Right cardiac atrium (tissue), 5 donors: ENCODE measurements around the gene TSPAN12. TPM values are rescaled to one million over a fixed set of nuclear protein-coding genes. Genes with fewer than 3 reads are reported as not detected.
A peak's percentile ranks its signal among the peaks of the same experiment; 100 is the strongest.

Source experiments
- ATAC-seq, 2 donors: fragments of 200-7000 bp; cut with Tn5 transposase; one replicate each; pipeline versions ENCODE4 v1.8.0 to v1.9.1; 2020; ENCODE audit warnings: moderate library complexity in 2 of 2, mild to moderate bottlenecking in 1 of 2
- DNase-seq, 3 donors: peaks; one replicate each; pipeline ENCODE4 v3.0.0-alpha.2; 2020
- H3K27ac ChIP-seq: one replicate; pipeline ENCODE4 v1.5.1; 2013; ENCODE audit warnings: mild to moderate bottlenecking, low read length, control low read depth, moderate library complexity
- H3K27me3 ChIP-seq: one replicate; pipeline ENCODE4 v1.6.1; 2013; ENCODE audit not compliant: control insufficient read depth, insufficient read depth
- H3K4me1 ChIP-seq: one replicate; pipeline ENCODE4 v1.6.1; 2013; ENCODE audit warnings: low read length; ENCODE audit not compliant: control insufficient read depth, insufficient read depth
- H3K4me3 ChIP-seq: one replicate; pipeline ENCODE4 v1.5.1; 2013; ENCODE audit warnings: low read length, control low read depth
- H3K9me3 ChIP-seq: one replicate; pipeline ENCODE4 v1.6.1; 2013; ENCODE audit warnings: low read length; ENCODE audit not compliant: control insufficient read depth
- WGBS: extraction: QIAGEN DNeasy Blood & Tissue Kit; methylation state at CpG from one replicate; pipeline ENCODE4 v1.1.7; 2013; 5-methylcytosine and 5-hydroxymethylcytosine counted together
- intact Hi-C, 4 donors: fragments of 100-400 bp; cut with DNase I; formaldehyde crosslinking; loops; one replicate each; pipeline versions ENCODE4 v1.11.0 to v1.14.0; 2022 to 2023
- polyA plus RNA-seq: library from polyadenylated mRNA; stranded (reverse); fragments of 200-250 nt; gene quantifications from one replicate; pipeline ENCODE4 v1.2.3, GENCODE V29; 2013
- total RNA-seq, 4 donors: library from RNA; stranded (reverse); fragmentation: NEBNext Ultra II Directional; extraction: Animal tissue kit (Norgen Biotek cat#: 25700); gene quantifications; one replicate each; pipeline ENCODE4 v1.2.1, GENCODE V29; 2021
- donor health status: healthy with polysubstance abuse.
- donor health status: DM: no; HTN: yes; CAD: no.
- donor health status: DM: no; HTN: no; CAD: no.
- donor health status: DM: no; HTN: yes; CAD: no; lungs with severe emphysema.
- donor health status: DM: yes; HTN: yes; CAD: no.

The TSPAN12 gene
- total and polyA plus RNA-seq, 5 donors: 37.6 to 63.7 (median 59.3) TPM

DNA sequence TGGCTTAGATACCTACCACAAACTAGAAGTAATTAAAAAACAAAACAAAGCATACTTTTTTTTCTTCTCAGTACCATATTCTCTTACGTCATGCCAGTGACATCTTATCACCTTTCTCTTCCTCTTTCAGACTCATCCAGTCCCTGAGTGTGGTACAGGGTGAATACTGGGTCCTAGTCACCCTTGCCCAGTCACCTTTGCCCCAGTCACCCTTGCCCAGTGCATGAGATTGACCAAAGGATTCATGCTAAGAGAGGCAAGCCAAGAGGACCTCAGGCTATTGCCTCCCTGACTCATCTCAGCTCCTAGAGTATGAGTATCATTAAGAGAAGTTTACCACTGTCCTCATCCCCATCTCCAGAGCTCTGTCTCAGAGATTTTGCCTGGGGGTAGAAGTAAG, 10.0 kb upstream of the TSPAN12 start:
- ATAC-seq (no peak), DNase-seq (no peak)
- no peak overlapping the region for H3K27ac ChIP-seq
- no peak overlapping the region for H3K4me3 ChIP-seq
- intact Hi-C loops: no loop called here
- no peaks in the 10 kb centered on the region for H3K9me3 ChIP-seq
- peaks cover 3% of the 10 kb centered on the region for H3K4me1 ChIP-seq
- WGBS: 85% methylated on average over 1 of the region's 1 CpG
- no peaks in the 10 kb centered on the region for H3K27me3 ChIP-seq

DNA sequence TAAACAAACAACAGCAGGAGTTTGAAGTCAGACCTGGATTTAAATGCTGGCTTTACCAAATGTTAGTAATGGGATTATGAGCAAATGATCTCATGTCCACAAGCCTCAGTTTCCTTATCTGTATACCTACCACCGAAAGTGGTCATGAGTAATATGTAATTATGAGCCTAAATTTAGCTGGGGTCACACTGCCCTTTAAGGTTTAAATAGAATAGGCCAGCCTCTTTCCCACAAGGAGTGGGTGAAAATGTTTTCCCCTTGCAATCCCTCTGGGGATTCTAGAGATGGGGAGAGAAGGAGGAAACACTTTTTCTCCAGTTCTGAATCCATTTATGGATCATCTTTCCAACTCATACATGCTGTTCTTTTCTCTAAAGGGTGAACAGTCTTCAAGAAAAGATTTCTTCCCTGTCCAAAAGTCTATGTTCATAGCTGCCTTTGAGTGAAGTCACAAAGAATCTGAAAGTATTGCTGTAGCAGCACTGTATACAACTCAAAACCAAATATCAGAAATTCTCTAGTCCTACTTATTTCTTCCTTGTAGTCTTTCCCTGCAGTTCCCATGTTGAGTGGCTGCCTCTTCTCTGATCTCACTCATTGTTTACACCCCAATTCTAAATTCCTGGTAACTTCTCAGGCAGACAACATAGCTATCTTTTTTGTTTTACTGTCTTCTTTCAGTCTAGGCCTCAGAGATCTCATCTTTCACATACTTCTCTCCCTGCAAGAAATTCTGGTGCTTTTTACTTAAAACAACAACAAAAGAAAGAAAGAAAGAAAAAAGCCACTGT, 7.4 kb upstream of the TSPAN12 start:
- 54% methylated on average over 1 of the region's 1 CpG for WGBS
- H3K4me3 ChIP-seq: no peak overlapping the region
- H3K27ac ChIP-seq: no peak overlapping the region
- no peak for DNase-seq
- H3K27me3 ChIP-seq: no peaks in the 10 kb centered on the region
- peak; percentile 19 to 32 for ATAC-seq
- intact Hi-C loops: no loop called here
- H3K4me1 ChIP-seq: peaks cover 3% of the 10 kb centered on the region
- H3K9me3 ChIP-seq: no peaks in the 10 kb centered on the region

DNA sequence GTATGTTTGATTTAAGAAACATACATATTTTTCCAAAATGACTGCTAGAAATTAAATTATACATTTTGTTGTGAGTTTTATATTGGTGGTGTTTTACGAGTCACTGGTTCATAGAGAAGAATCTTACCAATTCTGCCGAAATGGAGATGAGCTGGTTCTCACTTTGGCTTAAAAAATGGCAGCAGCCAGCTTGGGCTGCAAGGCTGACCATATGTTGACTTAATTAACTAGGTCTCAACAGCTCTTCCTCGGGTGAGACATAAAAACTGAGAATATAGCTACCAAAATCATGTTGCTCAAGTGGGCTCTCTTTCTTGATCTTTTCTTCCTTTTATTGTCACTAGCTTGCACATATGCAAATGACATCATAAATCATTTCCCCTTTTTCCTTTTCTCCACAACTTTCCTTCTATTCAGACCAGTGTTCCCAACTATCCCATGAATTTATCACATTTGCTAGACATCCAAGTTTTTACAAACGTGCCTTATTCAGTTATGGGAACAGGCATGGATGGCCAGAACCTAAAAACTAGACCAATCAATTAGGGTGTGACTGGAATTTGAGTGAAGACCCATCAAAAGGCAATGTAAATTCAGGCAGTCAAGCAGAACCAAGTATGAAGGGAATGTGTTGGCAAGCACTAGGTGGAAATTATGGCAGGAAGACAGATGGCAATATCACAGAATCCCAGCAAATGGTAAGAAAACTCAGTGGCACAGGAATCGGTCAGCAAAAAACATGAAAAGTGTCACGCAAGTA, 6.4 kb upstream of the TSPAN12 start:
- 77% methylated on average over 6 of the region's 6 CpGs for WGBS

DNA sequence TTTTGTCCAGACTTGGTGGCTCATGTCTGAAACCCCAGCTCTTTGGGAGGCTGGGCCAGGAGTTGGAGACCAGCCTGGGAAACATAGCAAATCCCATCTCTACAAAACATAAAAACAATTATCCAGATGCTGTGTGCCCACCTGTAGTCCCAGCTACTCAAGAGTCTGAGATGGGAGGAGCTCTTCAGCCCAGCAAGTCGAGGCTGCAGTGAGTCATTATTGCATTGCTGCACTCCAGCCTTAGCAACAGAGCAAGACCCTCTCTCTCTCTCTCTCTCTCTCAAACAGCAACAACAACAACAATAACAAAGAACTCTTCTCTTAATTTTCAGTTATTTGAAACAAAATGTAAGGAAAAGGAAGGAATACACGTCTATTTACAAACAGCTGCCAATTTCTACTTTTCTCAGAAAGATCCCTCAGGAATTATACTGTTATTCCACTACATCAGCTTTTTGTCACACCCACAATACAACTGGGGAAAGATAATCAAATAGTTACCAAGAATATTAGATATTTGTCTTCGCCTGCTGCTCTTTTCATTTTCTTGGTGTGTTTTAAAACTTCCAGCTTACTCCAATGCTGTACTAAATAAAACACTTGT, 5.1 kb upstream of the TSPAN12 start:
- intact Hi-C loops: no loop called here
- no peak overlapping the region for H3K27ac ChIP-seq
- H3K9me3 ChIP-seq: no peaks in the 10 kb centered on the region
- no peak overlapping the region for H3K4me3 ChIP-seq
- 47% methylated on average over 3 of the region's 3 CpGs for WGBS
- H3K4me1 ChIP-seq: peaks cover 3% of the 10 kb centered on the region
- H3K27me3 ChIP-seq: no peaks in the 10 kb centered on the region
- no peak for DNase-seq
- no peak for ATAC-seq

More for the DNA sequence above, 6.4 kb upstream of the TSPAN12 start:
- ATAC-seq (no peak), DNase-seq (no peak)
- peaks cover 3% of the 10 kb centered on the region for H3K4me1 ChIP-seq
- H3K27me3 ChIP-seq: no peaks in the 10 kb centered on the region
- intact Hi-C loops: no loop called here
- no peak overlapping the region for H3K27ac ChIP-seq
- H3K9me3 ChIP-seq: no peaks in the 10 kb centered on the region
- H3K4me3 ChIP-seq: no peak overlapping the region

DNA sequence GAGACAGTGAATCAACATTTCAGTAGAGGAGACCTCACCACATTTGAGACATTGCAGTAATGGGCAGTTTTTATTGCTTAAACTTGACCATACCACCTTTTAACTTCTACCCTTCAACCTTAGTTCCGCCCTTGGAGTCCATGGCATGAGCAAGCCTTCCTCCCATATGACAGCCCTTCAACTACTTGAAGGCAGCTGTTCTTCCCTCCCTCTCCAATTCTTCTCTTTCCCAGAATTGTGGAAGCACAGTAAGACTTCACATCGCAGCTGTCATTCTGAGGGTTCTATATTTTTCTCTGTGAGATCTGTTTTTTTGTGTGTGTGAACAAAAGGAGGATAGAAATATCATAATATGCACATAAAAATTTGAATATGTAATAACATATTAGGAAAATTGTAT, 2.2 kb upstream of the TSPAN12 start:
- Histone ChIP-seq H3K27ac (no peak overlapping the region), H3K9me3 (no peaks in the 10 kb centered on the region), H3K4me1 (peaks cover 3% of the 10 kb centered on the region), H3K27me3 (no peaks in the 10 kb centered on the region), H3K4me3 (no peak overlapping the region)
- intact Hi-C loops: no loop called here
- WGBS: 96% methylated on average over 2 of the region's 2 CpGs
- no peak for ATAC-seq
- no peak for DNase-seq

DNA sequence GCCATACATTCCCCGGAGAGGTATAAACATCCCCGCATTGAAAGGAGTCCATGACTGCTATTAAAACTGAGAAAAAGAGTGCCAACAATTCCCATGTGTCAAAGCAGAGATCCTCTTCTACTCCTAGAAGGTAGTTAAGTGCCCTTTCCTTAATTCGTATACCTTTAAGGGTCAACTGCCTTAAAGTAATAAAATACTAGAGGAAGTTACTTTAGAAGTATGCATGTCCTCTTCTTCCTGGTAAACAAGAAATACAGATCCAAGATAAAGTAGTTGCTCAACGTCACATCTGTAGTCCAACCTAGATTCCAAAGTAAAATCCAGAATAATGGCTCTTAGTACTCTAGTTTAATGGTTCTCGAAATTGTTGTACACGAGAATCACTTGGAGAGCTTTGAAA, 1.5 kb upstream of the TSPAN12 start:
- Histone ChIP-seq H3K27ac (no peak overlapping the region), H3K9me3 (no peaks in the 10 kb centered on the region), H3K27me3 (no peaks in the 10 kb centered on the region), H3K4me3 (no peak overlapping the region), H3K4me1 (peaks cover under 1% of the 10 kb centered on the region)
- no peak for ATAC-seq
- intact Hi-C loops: loop anchor here (5.0 to 10.0 kb wide), 3 partner anchors 52 to 93 kb away; partner anchors contain the start of gene ING3 (in 1 of the 4)
- 89% methylated on average over 6 of the region's 6 CpGs for WGBS
- DNase-seq: no peak

DNA sequence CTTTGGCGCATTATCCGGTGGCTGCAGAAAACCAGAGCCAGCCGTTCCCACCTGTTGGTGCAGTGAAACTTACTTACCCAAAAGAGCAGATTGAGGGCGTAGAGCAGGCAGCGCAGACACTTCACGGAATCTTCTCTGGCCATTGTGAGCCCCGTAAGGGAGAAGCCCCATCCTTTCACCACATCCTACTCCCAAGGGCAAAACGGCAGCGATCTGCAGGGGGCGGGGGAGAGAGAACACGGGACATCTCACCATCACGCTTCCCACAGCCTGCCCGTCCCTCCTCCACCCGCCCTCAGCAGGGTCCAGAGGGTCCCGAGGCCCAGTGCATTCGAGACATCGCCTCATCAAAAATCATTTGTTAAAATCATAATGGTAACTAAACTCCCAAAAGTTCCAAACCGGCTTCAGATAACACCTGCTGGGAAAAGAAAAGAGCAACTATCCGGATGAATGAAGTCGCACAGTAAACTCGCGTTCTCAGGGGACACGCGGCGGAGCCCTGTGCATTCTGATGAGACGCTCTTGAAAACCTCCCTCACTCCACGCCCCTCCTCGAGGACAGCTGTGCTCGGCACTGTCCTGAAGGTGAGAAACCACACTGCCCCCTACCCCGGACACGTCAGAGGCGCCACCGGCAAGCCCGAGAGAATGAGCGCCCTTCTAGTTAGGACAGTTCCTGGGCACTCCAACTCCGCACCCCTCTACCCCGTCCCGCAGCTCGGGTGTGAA, 1.2 kb downstream of the TSPAN12 start:
- Histone ChIP-seq H3K9me3 (no peaks in the 10 kb centered on the region), H3K4me3 (peak overlapping the region; percentile 86), H3K27ac (peak overlapping the region; percentile 87), H3K27me3 (no peaks in the 10 kb centered on the region), H3K4me1 (no peaks in the 10 kb centered on the region)
- intact Hi-C loops: loop anchor here (5.0 to 10.0 kb wide), 3 partner anchors 49 to 96 kb away; partner anchors contain the start of gene ING3 (in 1 of the 4)
- 3% methylated on average over 39 of the region's 39 CpGs for WGBS
- DNase-seq (peak; percentile 44 to 77 (median 75)), ATAC-seq (peak; percentile 66 to 72)

DNA sequence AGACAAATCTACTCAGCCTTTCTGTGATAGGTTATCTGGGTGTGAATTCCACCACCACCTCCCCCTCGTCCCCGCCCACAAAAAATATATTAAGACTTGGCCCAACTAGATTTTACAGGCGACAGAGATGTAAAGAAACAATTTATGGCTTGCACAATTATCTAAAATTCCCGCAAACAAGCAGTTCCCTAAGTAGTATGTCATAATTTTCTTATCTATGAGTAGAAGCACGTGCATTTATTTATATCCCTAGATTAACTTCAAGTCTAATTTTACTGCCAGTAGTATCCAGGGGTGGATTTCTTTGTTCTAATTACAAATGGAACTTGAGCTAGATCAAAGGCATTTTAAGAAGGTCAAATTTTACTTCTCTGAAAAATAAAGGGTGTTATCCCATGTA, 1.7 kb downstream of the TSPAN12 start:
- Histone ChIP-seq H3K4me3 (peak overlapping the region; percentile 86), H3K4me1 (no peaks in the 10 kb centered on the region), H3K9me3 (no peaks in the 10 kb centered on the region), H3K27me3 (no peaks in the 10 kb centered on the region), H3K27ac (peak overlapping the region; percentile 87)
- 50% methylated on average over 5 of the region's 5 CpGs for WGBS
- intact Hi-C loops: loop anchor here (5.0 to 10.0 kb wide), 3 partner anchors 49 to 96 kb away; partner anchors contain the start of gene ING3 (in 1 of the 4)
- no peak for DNase-seq
- no peak for ATAC-seq

DNA sequence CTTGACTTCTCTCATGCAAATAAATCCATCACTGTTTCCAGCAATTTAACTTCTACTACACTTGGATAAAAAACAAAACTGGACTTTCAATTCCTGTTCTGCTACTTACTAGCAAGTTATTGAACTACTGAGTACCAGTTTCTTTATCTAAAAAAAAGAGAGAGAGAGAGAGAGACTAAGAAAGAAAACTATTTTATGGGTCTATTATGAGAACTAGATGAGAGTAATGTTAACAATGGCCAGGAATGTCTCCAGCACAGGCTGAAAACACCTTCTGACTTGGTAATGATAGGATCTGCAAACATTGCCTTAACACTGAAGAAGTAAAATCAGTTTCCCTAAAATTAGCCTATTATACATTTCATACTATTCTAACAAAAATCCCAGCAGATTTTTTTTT, 5.2 kb downstream of the TSPAN12 start:
- Histone ChIP-seq H3K4me1 (peaks cover 3% of the 10 kb centered on the region), H3K27me3 (no peaks in the 10 kb centered on the region), H3K9me3 (no peaks in the 10 kb centered on the region), H3K4me3 (no peak overlapping the region), H3K27ac (no peak overlapping the region)
- intact Hi-C loops: loop anchor here in 1 of 4 donors (10.0 kb wide), 1 partner anchor 48 kb away; no protein-coding TSS in a partner anchor
- no peak for DNase-seq
- ATAC-seq: no peak

DNA sequence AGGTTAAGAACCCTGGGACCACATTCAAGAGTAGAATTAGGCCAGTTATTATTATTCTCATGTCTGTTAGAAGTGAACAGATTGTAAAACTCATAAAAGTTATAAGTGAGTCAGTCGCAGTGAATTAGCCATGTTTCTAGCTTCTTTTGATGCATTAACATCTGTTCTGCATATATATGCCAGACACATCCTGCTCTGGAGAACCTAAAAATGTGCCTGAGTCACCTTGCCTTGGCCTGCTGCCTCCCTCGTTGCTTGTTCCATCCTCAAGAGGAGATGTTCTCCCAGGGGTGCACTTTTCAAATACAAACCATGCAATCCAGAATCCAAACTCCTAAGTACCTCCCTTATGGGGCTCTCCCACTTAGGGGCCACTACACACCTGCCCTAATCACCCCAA, 14.8 kb downstream of the TSPAN12 start:
- ATAC-seq (no peak), DNase-seq (no peak)
- Histone ChIP-seq H3K4me3 (no peak overlapping the region), H3K27ac (no peak overlapping the region), H3K9me3 (no peaks in the 10 kb centered on the region), H3K4me1 (peaks cover 4% of the 10 kb centered on the region), H3K27me3 (no peaks in the 10 kb centered on the region)
- intact Hi-C loops: no loop called here
- 86% methylated on average over 2 of the region's 2 CpGs for WGBS
